ENCODE measurements around the gene FAAH2.

Gene FAAH2

GRCh38 chrX:57445076-57445475 is 158.6 kb downstream of the FAAH2 start:
- no peaks in the 10 kb centered on the region for H3K27me3 ChIP-seq (replicated peaks; ENCODE audit: control insufficient read depth, insufficient read depth, low read length)
- no peak for TF ChIP-seq CTCF (IDR thresholded peaks at IDR 0.05; ENCODE audit: insufficient read depth, low read length, poor library complexity, severe bottlenecking)
- DNase-seq (ENCODE audit: extremely low read depth, insufficient read length), result no peak
- no peak overlapping the region for H3K4me3 ChIP-seq (replicated peaks; ENCODE audit: low read depth, low read length)
- H3K36me3 ChIP-seq (ENCODE audit: control insufficient read depth, insufficient read depth, low read length), result no peaks in the 10 kb centered on the region

GRCh38 chrX:57445832-57446231 is 159.3 kb downstream of the FAAH2 start:
- no peak for TF ChIP-seq CTCF (IDR thresholded peaks at IDR 0.05; ENCODE audit: insufficient read depth, low read length, poor library complexity, severe bottlenecking)
- no peak for DNase-seq (ENCODE audit: extremely low read depth, insufficient read length)
- H3K27me3 ChIP-seq (replicated peaks; ENCODE audit: control insufficient read depth, insufficient read depth, low read length), result no peaks in the 10 kb centered on the region
- no peak overlapping the region for H3K4me3 ChIP-seq (replicated peaks; ENCODE audit: low read depth, low read length)
- no peaks in the 10 kb centered on the region for H3K36me3 ChIP-seq (ENCODE audit: control insufficient read depth, insufficient read depth, low read length)

GRCh38 chrX:57447856-57448255 is 161.3 kb downstream of the FAAH2 start:
- TF ChIP-seq CTCF (IDR thresholded peaks at IDR 0.05; ENCODE audit: insufficient read depth, low read length, poor library complexity, severe bottlenecking), result no peak
- no peak overlapping the region for H3K4me3 ChIP-seq (replicated peaks; ENCODE audit: low read depth, low read length)
- DNase-seq (ENCODE audit: extremely low read depth, insufficient read length), result no peak
- no peaks in the 10 kb centered on the region for H3K36me3 ChIP-seq (ENCODE audit: control insufficient read depth, insufficient read depth, low read length)
- no peaks in the 10 kb centered on the region for H3K27me3 ChIP-seq (replicated peaks; ENCODE audit: control insufficient read depth, insufficient read depth, low read length)

GRCh38 chrX:57451426-57452020 is 165.0 kb downstream of the FAAH2 start:
- no peak for TF ChIP-seq CTCF (IDR thresholded peaks at IDR 0.05; ENCODE audit: insufficient read depth, low read length, poor library complexity, severe bottlenecking)
- Histone ChIP-seq H3K4me3 (replicated peaks; ENCODE audit: low read depth, low read length) (no peak overlapping the region), H3K36me3 (ENCODE audit: control insufficient read depth, insufficient read depth, low read length) (no peaks in the 10 kb centered on the region), H3K27me3 (replicated peaks; ENCODE audit: control insufficient read depth, insufficient read depth, low read length) (no peaks in the 10 kb centered on the region)
- DNase-seq (ENCODE audit: extremely low read depth, insufficient read length), result no peak

GRCh38 chrX:57453901-57454300 is 167.4 kb downstream of the FAAH2 start:
- no peaks in the 10 kb centered on the region for H3K36me3 ChIP-seq (ENCODE audit: control insufficient read depth, insufficient read depth, low read length)
- no peak overlapping the region for H3K4me3 ChIP-seq (replicated peaks; ENCODE audit: low read depth, low read length)
- peak; percentile 18 for DNase-seq (ENCODE audit: extremely low read depth, insufficient read length)
- peak; percentile 82 for TF ChIP-seq CTCF (IDR thresholded peaks at IDR 0.05; ENCODE audit: insufficient read depth, low read length, poor library complexity, severe bottlenecking)
- H3K27me3 ChIP-seq (replicated peaks; ENCODE audit: control insufficient read depth, insufficient read depth, low read length), result no peaks in the 10 kb centered on the region

- DNase-seq (ENCODE audit: extremely low read depth, insufficient read length), result no peak
- Histone ChIP-seq H3K36me3 (ENCODE audit: control insufficient read depth, insufficient read depth, low read length) (no peaks in the 10 kb centered on the region), H3K4me3 (replicated peaks; ENCODE audit: low read depth, low read length) (no peak overlapping the region), H3K27me3 (replicated peaks; ENCODE audit: control insufficient read depth, insufficient read depth, low read length) (no peaks in the 10 kb centered on the region)
- TF ChIP-seq CTCF (IDR thresholded peaks at IDR 0.05; ENCODE audit: insufficient read depth, low read length, poor library complexity, severe bottlenecking), result no peak
These were observed 195.0 kb downstream of the FAAH2 start for GRCh38 chrX:57481514-57481913.
